GM19328 (cell line): ENCODE measurements around the gene RAE1.

Source experiments
- ATAC-seq: cut with Tn5 transposase; IDR thresholded peaks from one replicate; pipeline ENCODE4 v1.9.1; 2021; ENCODE audit warnings: mild to moderate bottlenecking, moderate library complexity; ENCODE audit not compliant: unreplicated experiment

RAE1 gene

DNA sequence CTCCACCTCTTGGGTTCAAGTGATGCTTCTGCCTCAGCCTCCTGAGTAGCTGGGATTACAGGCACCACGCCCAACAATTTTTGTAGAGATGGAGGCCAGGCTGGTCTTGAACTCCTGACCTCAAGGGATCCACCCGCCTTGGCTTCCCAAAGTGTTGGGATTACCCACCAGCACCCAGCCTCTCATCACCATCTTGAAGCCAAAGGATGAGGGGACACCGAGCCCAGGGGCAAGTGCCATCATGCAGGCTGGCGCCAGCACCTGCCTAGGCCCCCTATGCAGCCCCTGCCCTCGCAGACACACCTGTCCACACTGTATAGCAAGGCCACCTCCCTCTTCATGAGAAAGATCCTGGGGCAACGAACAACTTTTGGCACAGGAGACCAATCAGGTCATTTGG, 34.9 kb downstream of the RAE1 start:
- ATAC-seq, result no peak

- ATAC-seq, result no peak
These were observed 35.7 kb downstream of the RAE1 start for GRCh38 chr20:57386762-57387161.

DNA sequence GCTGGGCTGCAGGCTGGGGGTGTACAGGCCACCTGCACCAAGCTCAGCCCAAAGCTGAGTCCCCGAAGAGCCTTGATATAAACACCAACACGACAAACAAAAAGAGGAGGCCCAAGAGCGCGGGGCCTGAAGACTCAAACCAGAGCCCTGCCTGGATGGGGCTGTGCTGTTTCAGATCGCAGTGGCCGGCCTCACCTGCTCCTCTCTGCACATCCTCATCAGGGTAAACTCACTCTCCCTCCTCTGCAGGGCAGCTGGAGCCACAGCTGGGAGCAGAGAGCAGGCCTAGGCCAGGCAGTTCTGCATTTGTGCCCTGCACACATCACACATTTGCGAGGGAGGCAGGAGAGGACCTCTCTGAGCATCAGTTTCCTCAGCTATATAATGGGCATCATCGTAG, 36.4 kb downstream of the RAE1 start:
- ATAC-seq, result no peak

- ATAC-seq, result no peak
These were observed 36.9 kb downstream of the RAE1 start for GRCh38 chr20:57387945-57388371.

- no peak for ATAC-seq
These were observed 38.1 kb downstream of the RAE1 start for GRCh38 chr20:57388953-57389694.

DNA sequence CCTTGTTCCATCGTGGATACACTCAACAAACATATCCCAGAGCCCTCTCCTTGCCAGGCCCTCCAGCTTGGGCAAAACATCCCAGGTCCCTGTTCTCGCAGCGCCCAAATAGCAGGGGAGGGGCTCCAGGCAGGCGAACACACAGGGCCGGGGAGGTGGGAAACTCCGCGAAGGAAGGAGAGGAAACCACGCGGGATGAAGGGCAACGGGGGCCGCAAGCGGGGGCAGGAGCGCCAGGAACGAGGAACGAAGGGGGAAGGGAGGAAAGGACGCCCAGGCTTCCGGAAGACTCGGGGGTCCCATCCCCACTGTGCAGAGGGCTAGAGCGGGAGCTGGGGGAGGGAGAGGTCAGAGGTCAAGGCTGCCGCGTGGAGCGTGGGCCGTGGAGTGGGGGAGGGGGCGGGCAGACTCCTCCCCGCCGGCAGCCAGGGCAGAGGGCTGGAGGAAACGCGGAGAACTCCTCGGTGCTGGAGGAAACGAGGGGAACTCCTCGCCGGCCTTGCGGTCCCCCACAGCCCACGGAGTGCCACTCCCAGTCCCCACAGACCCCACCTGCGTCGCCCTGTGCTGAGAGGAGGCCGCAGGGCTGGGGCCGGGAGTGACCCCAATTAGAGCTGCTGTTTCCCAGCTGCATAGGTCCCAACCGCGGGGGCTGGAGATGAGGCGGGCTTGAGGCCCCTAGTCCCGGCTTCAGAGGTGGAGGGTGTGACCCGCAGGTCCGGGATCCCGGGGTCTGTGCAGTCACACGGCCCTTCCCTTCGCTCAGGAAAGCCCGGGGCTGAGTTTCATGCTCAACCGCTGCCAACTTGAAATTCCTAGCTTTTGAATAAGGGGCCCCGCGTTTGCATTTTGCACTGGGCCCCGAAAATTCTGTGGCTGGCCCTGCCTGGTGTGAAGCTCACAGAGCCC, 38.9 kb downstream of the RAE1 start:
- no peak for ATAC-seq

DNA sequence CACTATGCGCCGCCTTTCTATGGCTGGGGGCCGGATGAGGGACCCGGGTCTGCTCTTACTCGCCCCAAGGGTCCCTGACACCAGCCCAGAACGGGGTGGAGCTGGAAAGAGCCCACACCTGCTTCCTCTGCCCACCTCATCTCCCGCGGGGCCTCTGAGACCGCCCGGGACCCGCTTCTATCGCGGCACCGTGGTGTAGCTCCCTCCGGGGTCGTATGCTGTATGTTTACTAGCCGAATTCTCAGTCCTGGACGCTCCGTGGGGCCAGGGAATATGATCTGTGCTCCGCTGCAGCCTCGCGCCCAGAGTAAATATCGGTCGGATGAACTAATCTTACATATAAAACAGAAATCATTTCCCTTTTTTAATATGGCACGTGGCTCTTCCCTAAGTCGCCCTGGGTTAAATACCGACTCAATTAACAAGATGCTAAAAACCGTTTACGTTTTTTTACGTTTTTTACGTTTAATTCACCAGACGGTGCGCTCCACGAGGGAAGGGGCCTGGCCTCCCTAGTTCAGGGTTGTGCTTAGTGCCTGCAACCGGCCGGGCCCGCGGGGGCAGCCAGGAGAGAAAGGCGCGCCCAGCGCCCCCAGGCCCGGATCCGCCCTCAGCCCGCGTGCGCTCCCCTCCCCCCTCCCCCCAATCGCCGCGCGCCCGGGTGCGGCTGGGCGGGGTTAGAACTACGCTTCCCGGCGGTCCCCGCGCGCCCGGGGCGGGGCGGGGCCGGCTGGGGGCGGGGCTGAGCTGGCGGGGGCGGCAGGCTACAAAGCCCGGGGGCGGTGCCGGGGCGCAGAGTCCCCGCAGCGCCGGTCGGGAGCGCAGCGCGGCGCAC, 39.8 kb downstream of the RAE1 start, which contains the start of gene RBM38:
TSS of gene RBM38 (plus strand) at position 793 of the 835 bp plus-strand sequence. CDS start 186 bp downstream, outside the sequence.
- peak; percentile 59 for ATAC-seq

GRCh38 chr20:57391439-57392301, 40.6 kb downstream of the RAE1 start:
- ATAC-seq, result peak; percentile 2

GRCh38 chr20:57392512-57393271, 41.6 kb downstream of the RAE1 start:
- ATAC-seq, result no peak

GRCh38 chr20:57393321-57394120, 42.5 kb downstream of the RAE1 start:
- ATAC-seq, result no peak

DNA sequence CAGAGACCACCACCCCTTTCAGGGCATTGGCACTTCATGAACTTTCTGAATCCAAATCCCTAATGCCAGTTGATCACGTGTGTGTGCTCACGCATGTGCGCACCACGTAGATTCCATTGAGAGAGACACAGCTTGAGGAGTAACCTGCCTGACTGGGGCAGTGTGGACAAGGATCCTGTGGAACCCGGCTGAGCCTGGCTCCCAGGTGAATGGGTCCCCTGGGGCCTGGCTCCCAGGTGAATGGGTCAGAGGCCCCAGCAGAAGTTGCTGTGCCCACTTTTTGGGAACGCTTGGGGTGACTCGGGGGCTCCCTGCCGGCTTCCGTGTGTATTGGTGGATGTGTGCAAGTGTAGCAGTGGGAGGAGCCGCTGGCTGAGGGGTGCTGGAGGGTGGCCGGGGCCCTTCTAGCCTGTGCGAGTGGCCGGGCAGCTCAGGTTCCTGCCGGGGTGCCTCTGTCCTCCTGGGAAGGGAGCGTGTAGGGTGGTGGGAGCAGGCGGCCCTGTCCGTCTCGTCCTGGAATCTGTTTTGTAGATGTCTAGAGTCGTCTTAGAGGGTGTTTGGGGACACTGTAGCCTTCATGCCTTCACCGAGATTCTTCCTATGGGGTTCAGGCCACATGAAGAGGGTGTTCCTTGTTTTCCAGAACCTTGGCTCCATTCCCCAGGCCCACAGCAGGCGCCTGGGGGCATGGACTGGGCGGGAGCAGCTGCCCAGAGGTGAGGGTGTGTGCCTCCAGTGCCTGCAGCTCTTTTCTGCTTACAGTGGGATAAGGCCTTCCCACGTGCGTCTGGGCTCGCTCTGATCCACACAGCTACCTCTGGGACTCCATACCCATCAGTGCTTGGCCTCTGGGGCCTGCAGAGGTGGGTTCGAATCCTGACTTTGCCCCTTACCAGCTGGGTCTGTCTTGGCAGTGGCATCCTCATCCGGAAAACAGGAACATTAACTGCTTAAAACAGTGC, 43.3 kb downstream of the RAE1 start:
- no peak for ATAC-seq

- ATAC-seq, result no peak
These were observed 44.3 kb downstream of the RAE1 start for GRCh38 chr20:57395111-57395966.

DNA sequence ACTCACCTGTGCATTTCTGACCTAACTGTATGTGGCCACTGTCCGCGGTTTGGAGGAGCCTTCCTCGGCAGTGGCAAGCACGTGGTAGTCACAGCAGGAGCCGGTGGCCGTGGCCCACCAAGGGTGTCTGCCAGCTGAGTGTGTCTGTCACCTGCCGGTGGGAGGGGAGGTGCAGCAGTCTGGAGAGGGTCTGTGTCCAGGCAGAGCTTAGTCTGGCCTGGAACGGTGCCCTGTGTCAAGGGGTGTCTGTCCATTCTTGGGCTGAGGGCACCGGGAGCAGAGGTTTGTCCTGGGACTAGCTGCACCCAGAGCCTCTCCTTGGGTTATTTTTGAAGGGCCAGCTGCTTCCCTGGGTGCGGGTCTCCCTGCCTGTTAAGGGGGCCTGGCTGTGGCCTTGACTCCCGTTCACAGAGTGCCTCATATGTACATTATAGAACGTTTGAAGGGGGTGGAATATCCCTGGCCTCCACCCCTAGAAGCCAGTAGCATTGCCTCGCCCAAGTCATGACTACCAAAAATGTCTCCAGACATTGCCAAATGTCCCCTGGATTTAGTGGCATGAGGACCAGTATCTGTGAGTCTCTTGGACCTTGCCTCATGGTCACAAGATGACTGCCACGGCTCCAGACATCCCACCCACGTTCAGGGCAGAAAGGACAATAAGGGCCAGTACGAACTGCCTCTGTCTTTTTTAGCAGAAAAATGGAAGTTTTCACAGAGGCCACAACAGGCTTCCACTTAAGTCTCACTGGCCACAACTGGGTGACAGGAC, 45.3 kb downstream of the RAE1 start:
- ATAC-seq, result no peak

DNA sequence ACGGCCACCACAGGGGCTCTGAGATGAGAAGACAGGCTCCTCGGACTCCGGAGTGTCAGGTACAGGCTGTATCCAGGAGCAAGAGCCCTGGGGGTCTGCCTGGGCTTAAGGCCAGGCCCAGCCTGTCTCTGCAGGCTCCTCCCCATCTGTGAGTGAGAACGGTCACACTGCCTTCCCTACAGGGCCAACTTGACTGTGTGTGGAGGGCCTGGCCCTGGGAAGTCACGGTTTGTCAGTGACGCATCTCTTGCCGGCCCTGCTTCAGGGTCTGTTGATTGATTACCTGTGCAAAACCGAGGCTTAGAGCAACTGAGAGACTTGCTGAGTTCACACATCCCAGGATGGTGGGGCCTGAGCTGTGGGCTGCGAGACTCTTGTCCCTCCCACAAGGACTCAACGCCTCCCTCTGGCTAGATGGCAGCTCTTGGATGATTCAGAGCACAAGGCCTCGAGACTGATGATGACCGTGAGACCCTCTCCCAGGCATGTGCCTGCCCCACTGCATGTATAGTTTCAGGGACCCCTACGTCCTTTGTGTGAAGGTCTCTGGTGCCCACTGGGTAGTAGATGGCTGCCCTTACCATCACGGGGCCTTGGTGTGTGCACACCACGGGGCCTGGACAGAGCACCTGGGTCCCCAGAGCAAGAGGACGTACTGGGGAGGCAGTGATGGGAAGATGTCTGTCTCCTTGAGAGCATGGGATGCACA, 46.1 kb downstream of the RAE1 start:
- no peak for ATAC-seq

DNA sequence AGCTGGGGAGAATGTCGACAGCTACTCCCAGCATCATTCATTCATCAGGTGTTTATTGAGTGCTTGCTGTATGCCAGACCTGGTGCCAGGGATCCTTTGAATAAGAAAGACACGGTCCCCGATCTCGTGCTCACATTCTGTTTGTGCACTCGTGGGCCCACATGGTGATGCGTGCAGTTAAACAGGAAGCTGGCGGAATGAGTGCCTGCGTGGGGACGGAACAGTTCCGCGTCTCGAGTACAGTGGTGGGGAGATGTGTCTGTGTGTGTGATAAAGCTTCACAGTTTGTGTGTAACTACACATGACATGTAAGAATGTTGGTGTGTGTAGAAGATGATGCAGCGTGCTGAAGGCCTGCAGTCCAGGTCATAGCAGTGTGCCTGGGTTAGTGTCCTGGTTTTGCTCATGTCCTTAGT, 46.6 kb downstream of the RAE1 start:
- ATAC-seq, result peak; percentile 3
